SK-N-MC (cell line): ENCODE results near the gene SLC6A7.

Experiments
- EZH2 ChIP-seq: fragments of 200-600 bp; sonication (generic); IDR thresholded peaks from one replicate; pipeline ENCODE4 v1.6.1; 2017; ENCODE audit warnings: antibody characterized with exemption
- FOXP2 ChIP-seq: optimal IDR thresholded peaks from 2 replicates; pipeline ENCODE3; 2011; ENCODE audit warnings: mild to moderate bottlenecking, moderate library complexity; ENCODE audit not compliant: insufficient read depth; ENCODE audit errors: extremely low read length, control extremely low read depth
- POLR2AphosphoS5 ChIP-seq: IDR thresholded peaks from 2 replicates; pipeline ENCODE4 v1.6.1; 2012; ENCODE audit warnings: mild to moderate bottlenecking, low read depth, low read length, borderline replicate concordance

GRCh38 chr5:150217038-150217437 is 27.2 kb downstream of the SLC6A7 start:
- TF ChIP-seq EZH2 = no peak
- no peak for TF ChIP-seq POLR2AphosphoS5
- no peak for TF ChIP-seq FOXP2
